Measurements from ENCODE around the gene TMEM164.

Gene TMEM164

GRCh38 chrX:110081320-110081719 is 78.4 kb downstream of the TMEM164 start:
- no peak for DNase-seq (ENCODE audit: low read depth)

- DNase-seq (ENCODE audit: low read depth) = no peak
Measured at GRCh38 chrX:110081740-110082139, 78.8 kb downstream of the TMEM164 start.

DNA sequence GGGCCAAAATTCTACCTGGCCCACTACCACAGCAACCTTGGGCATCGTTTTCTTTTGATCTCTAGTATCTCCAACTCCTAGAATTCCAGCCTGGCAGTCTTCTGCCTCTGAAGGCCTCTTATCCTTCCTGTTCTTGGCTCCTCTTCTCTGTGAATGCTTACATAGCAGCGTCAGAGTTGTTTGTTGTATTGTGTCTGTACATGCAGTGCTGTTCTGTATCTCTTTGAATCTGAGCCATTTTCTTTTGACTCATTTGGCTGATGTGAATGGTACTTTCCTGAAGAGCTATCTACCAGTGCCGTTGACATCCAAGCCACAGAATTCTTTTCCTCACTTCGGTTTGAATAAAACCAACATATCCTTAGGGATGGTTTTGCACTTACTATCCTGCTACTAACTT is 79.2 kb downstream of the TMEM164 start:
- peak; percentile 25 for DNase-seq (ENCODE audit: low read depth)

- DNase-seq (ENCODE audit: low read depth) = no peak
Measured at GRCh38 chrX:110086162-110086915, 83.4 kb downstream of the TMEM164 start.

DNA sequence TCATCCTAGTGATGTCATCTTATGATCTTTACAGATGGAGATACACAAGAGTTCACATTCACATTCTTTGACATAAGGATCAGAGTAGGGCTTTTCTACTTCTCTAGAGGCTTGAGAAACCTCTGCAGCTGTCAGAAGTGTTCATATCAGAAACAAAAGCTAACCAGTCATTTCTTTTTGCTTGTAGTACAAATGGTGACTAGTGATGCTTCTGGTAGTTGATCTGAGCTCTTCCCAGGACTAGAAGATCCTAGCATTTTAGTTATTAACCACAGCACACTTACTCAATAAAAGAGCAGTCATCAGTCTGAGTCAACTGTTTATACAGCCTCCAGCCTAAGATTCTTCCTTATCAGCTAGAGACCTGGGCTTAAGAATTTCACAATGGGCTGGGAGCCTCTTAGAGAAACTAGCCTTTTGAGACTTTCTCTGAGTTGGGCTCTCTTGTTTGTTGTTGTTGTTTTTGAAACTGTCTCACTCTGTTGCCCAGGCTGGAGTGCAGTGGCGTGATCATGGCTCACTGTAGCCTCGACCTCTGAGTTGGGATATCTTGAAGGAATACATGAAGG is 84.1 kb downstream of the TMEM164 start:
- peak; percentile 51 for DNase-seq (ENCODE audit: low read depth)

GRCh38 chrX:110087485-110088356 is 84.8 kb downstream of the TMEM164 start:
- DNase-seq (ENCODE audit: low read depth) = peak; percentile 59

- no peak for DNase-seq (ENCODE audit: low read depth)
Measured at GRCh38 chrX:110089656-110090403, 86.9 kb downstream of the TMEM164 start.

- no peak for DNase-seq (ENCODE audit: low read depth)
Measured at GRCh38 chrX:110097920-110098319, 95.0 kb downstream of the TMEM164 start.

GRCh38 chrX:110103344-110103743 is 100.4 kb downstream of the TMEM164 start:
- DNase-seq (ENCODE audit: low read depth) = no peak

- no peak for DNase-seq (ENCODE audit: low read depth)
Measured at GRCh38 chrX:110104078-110104477, 101.2 kb downstream of the TMEM164 start.

- no peak for DNase-seq (ENCODE audit: low read depth)
Measured at GRCh38 chrX:110108381-110108821, 105.5 kb downstream of the TMEM164 start.

GRCh38 chrX:110114260-110114776 is 111.4 kb downstream of the TMEM164 start:
- no peak for DNase-seq (ENCODE audit: low read depth)

GRCh38 chrX:110116066-110116980 is 113.4 kb downstream of the TMEM164 start:
- no peak for DNase-seq (ENCODE audit: low read depth)

DNA sequence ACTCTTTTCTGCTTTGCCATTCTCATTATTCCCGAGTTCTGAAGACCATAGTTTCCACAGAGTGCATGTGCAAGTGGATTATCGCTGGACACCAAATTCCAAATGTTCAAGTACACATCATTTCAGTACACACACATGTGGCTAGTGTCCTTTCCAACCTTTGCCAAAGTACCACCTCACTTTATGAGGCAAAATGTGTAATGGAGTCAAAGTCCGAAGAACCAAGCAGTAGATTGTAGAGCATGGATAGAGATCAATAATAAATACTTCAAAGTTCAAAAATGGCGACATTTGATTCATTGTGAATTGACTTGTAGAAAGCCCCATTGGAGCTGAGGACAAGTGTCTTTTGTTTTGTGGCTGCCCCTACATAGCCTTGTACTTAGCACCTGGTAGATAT is 115.6 kb downstream of the TMEM164 start:
- no peak for DNase-seq (ENCODE audit: low read depth)

GRCh38 chrX:110119480-110119879 is 116.6 kb downstream of the TMEM164 start:
- DNase-seq (ENCODE audit: low read depth) = no peak

GRCh38 chrX:110120025-110120424 is 117.1 kb downstream of the TMEM164 start:
- no peak for DNase-seq (ENCODE audit: low read depth)

DNA sequence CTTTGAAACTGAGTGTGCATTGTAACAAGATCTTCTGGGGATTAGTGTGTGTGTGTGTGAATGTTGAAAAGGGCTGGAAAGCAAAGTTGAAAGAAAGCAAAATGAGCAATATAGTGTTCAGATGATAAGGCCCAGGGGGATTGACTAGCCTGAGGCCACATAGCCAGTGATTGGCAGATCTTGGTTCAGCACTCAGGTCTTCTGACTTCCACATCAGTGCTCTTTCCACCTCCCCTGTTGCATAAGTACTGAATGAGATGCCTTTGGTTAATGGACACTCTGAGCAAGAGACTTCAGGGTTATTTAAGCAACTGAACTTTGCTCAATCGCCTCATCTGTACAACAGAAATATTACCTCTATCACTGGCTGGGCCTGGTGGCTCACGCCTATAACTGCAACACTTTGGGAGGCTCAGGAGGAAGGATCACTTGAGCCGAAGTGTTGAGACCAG is 120.4 kb downstream of the TMEM164 start:
- DNase-seq (ENCODE audit: low read depth) = no peak

DNA sequence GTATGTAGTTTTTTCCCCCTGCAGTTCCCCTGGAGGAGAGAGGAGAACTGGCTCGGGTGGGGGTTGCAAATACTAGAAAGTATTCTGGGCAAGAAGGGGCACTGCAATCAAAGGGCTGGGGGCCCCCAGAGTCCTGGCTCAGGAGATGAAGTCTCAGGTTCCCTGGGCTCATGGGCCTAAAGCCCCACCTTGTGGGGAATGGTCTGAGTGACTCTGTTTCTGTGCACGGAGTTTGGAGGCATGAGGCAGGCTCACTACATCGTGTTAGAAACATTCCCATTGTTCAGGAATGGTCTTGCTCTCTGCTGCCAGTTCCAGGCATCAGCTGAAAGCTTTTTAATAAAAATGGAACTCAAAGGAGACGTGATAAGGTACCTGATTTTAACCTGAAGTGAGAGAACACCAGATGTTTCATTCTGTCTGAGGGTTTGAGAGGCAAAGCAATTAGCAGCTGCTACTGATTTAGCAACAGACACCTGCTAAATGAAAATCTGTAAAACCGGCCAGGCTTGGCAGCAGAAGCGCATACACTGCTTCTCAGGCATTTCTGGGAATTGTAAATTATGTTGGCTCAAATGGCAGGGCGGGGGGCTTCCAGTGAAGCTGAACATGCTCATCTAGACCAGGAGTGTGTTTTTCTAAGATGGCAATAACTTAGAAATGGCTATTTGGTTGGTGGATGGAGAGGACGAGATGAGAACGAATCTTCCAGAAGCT is 122.7 kb downstream of the TMEM164 start:
- no peak for DNase-seq (ENCODE audit: low read depth)

GRCh38 chrX:110131031-110131430 is 128.1 kb downstream of the TMEM164 start:
- no peak for DNase-seq (ENCODE audit: low read depth)

Measured in GM04504 (cell line).